H1 (cell line): ENCODE results near the gene RNF8. TPM values are rescaled to one million over a fixed set of nuclear protein-coding genes. Genes with fewer than 3 reads are reported as not detected.

Experiments used
- CTCF ChIA-PET: fragments of 300-600 bp; sonication (Branson Sonifier 250); formaldehyde crosslinking; loops from one replicate; lab custom pipeline; 2021; ENCODE audit not compliant: partially characterized antibody; lab: Charles Lee
- POLR2A ChIA-PET: fragments of 300-600 bp; sonication (Branson Sonifier 250); formaldehyde crosslinking; loops from one replicate; lab custom pipeline; 2021; ENCODE audit warnings: inconsistent platforms; ENCODE audit not compliant: partially characterized antibody; lab: Charles Lee
- DNase-seq, 2 experiments: peaks; one replicate each; pipeline versions ENCODE4 v3.0.0 to v3.0.0-alpha.2; 2010 to 2022; ENCODE audit warnings: low spot score in 2 of 2, low read depth in 1 of 2, mixed read lengths in 1 of 2
- FAIRE-seq: peaks from 2 replicates; lab custom pipeline; 2011; peaks lifted over from hg19 to GRCh38; lab: Jason Lieb, UNC
- H2AFZ ChIP-seq: 2 replicates; pipeline ENCODE4 v1.8.1; 2012; ENCODE audit warnings: low read length, inconsistent platforms
- H2AK5ac ChIP-seq: 2 replicates; pipeline ENCODE4 v1.6.1; 2013; ENCODE audit warnings: low read depth, low read length
- H2BK120ac ChIP-seq: replicated peaks from 2 replicates; pipeline ENCODE3; 2013; ENCODE audit warnings: low read depth, low read length, inconsistent platforms
- H2BK12ac ChIP-seq: 2 replicates; pipeline ENCODE4 v1.6.1; 2013; ENCODE audit warnings: low read depth, low read length
- H2BK15ac ChIP-seq: 2 replicates; pipeline ENCODE4 v1.6.1; 2013; ENCODE audit warnings: low read length
- H2BK20ac ChIP-seq: 2 replicates; pipeline ENCODE4 v1.6.1; 2013; ENCODE audit warnings: low read length
- H2BK5ac ChIP-seq: 2 replicates; pipeline ENCODE4 v1.6.1; 2013; ENCODE audit warnings: low read depth, low read length
- H3K14ac ChIP-seq: 2 replicates; pipeline ENCODE4 v1.6.1; 2013; ENCODE audit warnings: inconsistent platforms; ENCODE audit not compliant: insufficient read length
- H3K18ac ChIP-seq: 2 replicates; pipeline ENCODE4 v1.6.1; 2013; ENCODE audit warnings: low read length; ENCODE audit errors: extremely low read depth
- H3K23ac ChIP-seq: 2 replicates; pipeline ENCODE4 v1.6.1; 2013; ENCODE audit warnings: inconsistent platforms; ENCODE audit not compliant: insufficient read length
- H3K23me2 ChIP-seq: 2 replicates; pipeline ENCODE4 v1.6.1; 2013; ENCODE audit warnings: low read depth, low read length
- H3K27ac ChIP-seq: 2 replicates; pipeline ENCODE4 v1.6.1; 2011; ENCODE audit warnings: low read depth, low read length, inconsistent platforms
- H3K27me3 ChIP-seq, 4 experiments: replicated peaks in 1 of 4; 1 replicate in 1 of 4; 2 replicates in 3 of 4; pipeline versions ENCODE4 v1.6.1 to v1.8.1; 2011 to 2013; ENCODE audit warnings: low read length in 3 of 4, mild to moderate bottlenecking in 3 of 4, inconsistent platforms in 2 of 4, mixed read lengths in 2 of 4, moderate library complexity in 1 of 4; ENCODE audit not compliant: control insufficient read depth in 3 of 4, insufficient read depth in 3 of 4; ENCODE audit errors: extremely low read depth in 1 of 4
- H3K36me3 ChIP-seq, 4 experiments: 2 replicates each; pipeline versions ENCODE4 v1.6.1 to v1.8.1; 2011 to 2013; ENCODE audit warnings: mild to moderate bottlenecking in 4 of 4, low read length in 3 of 4, moderate library complexity in 2 of 4, control low read depth in 1 of 4, inconsistent platforms in 1 of 4; ENCODE audit not compliant: insufficient read depth in 4 of 4, control insufficient read depth in 2 of 4
- H3K4ac ChIP-seq: replicated peaks from 2 replicates; pipeline ENCODE3; 2013; ENCODE audit warnings: low read length, low read depth, mixed read lengths, inconsistent platforms; ENCODE audit not compliant: insufficient read length
- H3K4me1 ChIP-seq, 4 experiments: replicated peaks in 1 of 4; 1 replicate in 1 of 4; 2 replicates in 3 of 4; pipeline versions ENCODE4 v1.6.1 to v1.8.1; 2011 to 2013; ENCODE audit warnings: low read length in 3 of 4, inconsistent platforms in 2 of 4, mixed read lengths in 1 of 4; ENCODE audit not compliant: insufficient read depth in 4 of 4, control insufficient read depth in 3 of 4
- H3K4me2 ChIP-seq, 2 experiments: 2 replicates each; pipeline versions ENCODE4 v1.6.1 to v1.8.1; 2011 to 2013; ENCODE audit warnings: low read depth in 2 of 2, low read length in 2 of 2, control low read depth in 1 of 2, inconsistent platforms in 1 of 2, mild to moderate bottlenecking in 1 of 2; ENCODE audit not compliant: insufficient read depth in 1 of 2
- H3K4me3 ChIP-seq, 4 experiments: fragments of 200-600, 300-600 bp in 1 of 4; sonication (generic), shearing (Covaris generic), sonication (Bioruptor Twin) in 1 of 4; 2 replicates each; pipeline versions ENCODE4 v1.5.1 to v1.8.1; 2011 to 2016; ENCODE audit warnings: low read length in 4 of 4, low read depth in 3 of 4, control low read depth in 2 of 4, inconsistent platforms in 2 of 4, mild to moderate bottlenecking in 2 of 4, mixed read lengths in 1 of 4, moderate library complexity in 1 of 4; ENCODE audit not compliant: insufficient read depth in 2 of 4; ENCODE audit errors: extremely low read depth in 1 of 4
- H3K56ac ChIP-seq: replicated peaks from 2 replicates; pipeline ENCODE3; 2013; ENCODE audit warnings: low read depth, mild to moderate bottlenecking, mixed read lengths, low read length, inconsistent platforms; ENCODE audit not compliant: insufficient read length
- H3K79me1 ChIP-seq: 2 replicates; pipeline ENCODE4 v1.6.1; 2013; ENCODE audit warnings: low read depth, low read length, control low read depth
- H3K79me2 ChIP-seq, 2 experiments: 2 replicates each; pipeline versions ENCODE4 v1.6.1 to v1.8.1; 2012 to 2013; ENCODE audit warnings: low read length in 2 of 2, mild to moderate bottlenecking in 2 of 2, inconsistent platforms in 1 of 2; ENCODE audit not compliant: insufficient read depth in 2 of 2, control insufficient read depth in 1 of 2
- H3K9ac ChIP-seq, 4 experiments: replicated peaks in 1 of 4; 1 replicate in 1 of 4; 2 replicates in 3 of 4; pipeline versions ENCODE4 v1.6.1 to v1.8.1; 2011 to 2013; ENCODE audit warnings: low read depth in 3 of 4, low read length in 3 of 4, control low read depth in 2 of 4, mild to moderate bottlenecking in 2 of 4, moderate library complexity in 2 of 4, inconsistent platforms in 1 of 4; ENCODE audit errors: extremely low read depth in 1 of 4
- H3K9me3 ChIP-seq, 2 experiments: 2 replicates each; pipeline versions ENCODE4 v1.6.1 to v1.8.1; 2012 to 2013; ENCODE audit warnings: mild to moderate bottlenecking in 2 of 2, moderate library complexity in 2 of 2, control low read depth in 1 of 2, inconsistent platforms in 1 of 2, low read depth in 1 of 2, low read length in 1 of 2, mixed read lengths in 1 of 2; ENCODE audit not compliant: insufficient read depth in 2 of 2
- H4K20me1 ChIP-seq, 2 experiments: replicated peaks in 1 of 2; 2 replicates each; pipeline versions ENCODE3 to v1.8.1; 2011 to 2013; ENCODE audit warnings: inconsistent platforms in 2 of 2, low read length in 2 of 2, mild to moderate bottlenecking in 1 of 2; ENCODE audit not compliant: insufficient read depth in 2 of 2, control insufficient read depth in 1 of 2
- H4K5ac ChIP-seq: 2 replicates; pipeline ENCODE4 v1.6.1; 2013; ENCODE audit warnings: low read length, low read depth, mixed read lengths, inconsistent platforms; ENCODE audit not compliant: insufficient read length
- H4K8ac ChIP-seq: 2 replicates; pipeline ENCODE4 v1.8.0; 2013; ENCODE audit warnings: mild to moderate bottlenecking, moderate library complexity, low read length, inconsistent platforms; ENCODE audit not compliant: insufficient read depth; ENCODE audit errors: extremely low read depth
- H4K91ac ChIP-seq: replicated peaks from 2 replicates; pipeline ENCODE3; 2013; ENCODE audit warnings: low read length, mixed read lengths, inconsistent platforms; ENCODE audit not compliant: insufficient read length
- NRF1 ChIP-seq: IDR thresholded peaks from 2 replicates; pipeline ENCODE4 v1.6.1; 2011; ENCODE audit warnings: mild to moderate bottlenecking, low read depth, low read length, improper control_type of control experiment
- WGBS, 2 experiments: shearing (Covaris generic) in 1 of 2; methylation state at CpG; one replicate each; pipeline versions ENCODE4 v1.1.6 to v1.1.7; 2013 to 2015; ENCODE audit warnings: low lambda C conversion rate in 2 of 2, mixed read lengths in 2 of 2, inconsistent platforms in 1 of 2, low coverage in 1 of 2, missing lambda C conversion rate in 1 of 2; ENCODE audit not compliant: insufficient replicate concordance in 2 of 2, insufficient coverage in 1 of 2, insufficient read length in 1 of 2; ENCODE audit errors: extremely low coverage in 1 of 2, missing lambda C conversion rate in 1 of 2; 5-methylcytosine and 5-hydroxymethylcytosine counted together
- polyA plus RNA-seq, 7 experiments: library from polyadenylated mRNA; depleted of rRNA in 3 of 7; stranded (reverse) in 5 of 7; unstranded in 2 of 7; fragments of >200 nt in 5 of 7; fragments of 200-250 nt in 2 of 7; gene quantifications; 1 replicate in 5 of 7; 2 replicates in 1 of 7; 4 replicates in 1 of 7; pipeline versions ENCODE4 v1.2.1 to v1.2.3, GENCODE V29; 2011 to 2013; ENCODE audit warnings: missing spikeins in 2 of 7, mixed read lengths in 2 of 7
- total RNA-seq: library from RNA; stranded (reverse); fragmentation: NEBNext Ultra II Directional; extraction: Animal tissue kit (Norgen Biotek cat#: 25700); gene quantifications from 2 replicates; pipeline ENCODE4 v1.2.1, GENCODE V29; 2021

RNF8 gene
- total and polyA plus RNA-seq, 2 of the 8 experiments (the other 6 are each of a cell fraction or from before 2014, with no cell fraction given): 20.3 to 44.7 TPM

DNA sequence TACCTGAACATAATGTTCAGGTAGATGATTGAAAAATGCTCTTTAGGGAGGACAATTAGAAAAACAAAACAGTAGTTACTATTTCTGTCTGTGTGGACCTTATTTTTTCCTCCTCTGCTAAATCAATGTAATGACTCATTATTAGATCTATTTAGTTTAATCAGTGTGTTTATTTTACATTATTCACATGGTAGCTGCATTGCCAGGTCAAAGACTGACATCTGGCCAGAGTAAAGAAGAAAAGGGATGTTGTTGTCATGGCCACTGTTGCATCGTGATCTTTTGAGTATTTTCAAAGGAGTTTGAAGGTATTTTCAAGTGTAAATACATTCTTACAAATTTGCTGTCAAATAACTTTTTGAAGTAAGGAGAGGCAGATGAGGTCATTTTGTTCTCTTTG lies 85.1 kb downstream of the RNF8 start:
- H2AFZ ChIP-seq: no peak overlapping the region
- H3K23me2 ChIP-seq: no peaks in the 10 kb centered on the region; the same call in 1 of the 2 replicates
- no peak overlapping the region for H3K4ac ChIP-seq
- H3K36me3 ChIP-seq: peaks cover 7 to 26% (median 10%) of the 10 kb centered on the region in 4 experiments; a peak in 5 of 8 replicates
- peaks cover 5% of the 10 kb centered on the region for H3K79me1 ChIP-seq
- no peaks in the 10 kb centered on the region for H3K9me3 ChIP-seq
- H3K23ac ChIP-seq: no peak overlapping the region
- H3K18ac ChIP-seq: no peak overlapping the region
- TF ChIP-seq NRF1: no peak
- H4K5ac ChIP-seq: no peak overlapping the region
- ChIA-PET POLR2A (interaction anchor here (0.8 kb wide), 1 partner anchor 15 kb away, joined by 3 read pairs; no protein-coding TSS in a partner anchor), CTCF (interaction anchor here (1.2 to 1.4 kb wide), 3 partner anchors 29 to 61 kb away, joined by 3 to 4 read pairs (median 3); no protein-coding TSS in a partner anchor)
- H2BK20ac ChIP-seq: no peak overlapping the region
- H2BK15ac ChIP-seq: no peak overlapping the region
- FAIRE-seq (no peak), DNase-seq (no peak)
- no peak overlapping the region for H3K9ac ChIP-seq
- H3K14ac ChIP-seq: no peak overlapping the region
- no peak overlapping the region for H2BK12ac ChIP-seq
- peaks cover 3% of the 10 kb centered on the region in 2 experiments for H4K20me1 ChIP-seq
- H2AK5ac ChIP-seq: no peak overlapping the region
- H3K4me1 ChIP-seq: peaks cover 0 to 4% (median 2%) of the 10 kb centered on the region in 4 experiments; a peak in 3 of 7 replicates
- H3K56ac ChIP-seq: no peak overlapping the region
- 92% methylated on average over 1 of the region's 1 CpG; no CpG with 5 or more reads in 1 of the 2 experiments for WGBS, 2 experiments
- H3K79me2 ChIP-seq: peaks cover 0 to 19% of the 10 kb centered on the region in 2 experiments; a peak in 3 of 4 replicates
- H4K91ac ChIP-seq: no peak overlapping the region
- no peak overlapping the region for H4K8ac ChIP-seq
- no peak overlapping the region for H2BK5ac ChIP-seq
- no peak overlapping the region for H3K4me2 ChIP-seq
- H3K27ac ChIP-seq: no peak overlapping the region
- no peak overlapping the region for H3K4me3 ChIP-seq
- H2BK120ac ChIP-seq: no peak overlapping the region
- no peaks in the 10 kb centered on the region for H3K27me3 ChIP-seq
